HG02588 (cell line): Measurements from ENCODE around the gene NEK6.

ENCODE experiments used
- ATAC-seq: cut with Tn5 transposase; IDR thresholded peaks from one replicate; pipeline ENCODE4 v1.9.1; 2021; ENCODE audit warnings: mild to moderate bottlenecking, moderate library complexity; ENCODE audit not compliant: unreplicated experiment

NEK6 gene

DNA sequence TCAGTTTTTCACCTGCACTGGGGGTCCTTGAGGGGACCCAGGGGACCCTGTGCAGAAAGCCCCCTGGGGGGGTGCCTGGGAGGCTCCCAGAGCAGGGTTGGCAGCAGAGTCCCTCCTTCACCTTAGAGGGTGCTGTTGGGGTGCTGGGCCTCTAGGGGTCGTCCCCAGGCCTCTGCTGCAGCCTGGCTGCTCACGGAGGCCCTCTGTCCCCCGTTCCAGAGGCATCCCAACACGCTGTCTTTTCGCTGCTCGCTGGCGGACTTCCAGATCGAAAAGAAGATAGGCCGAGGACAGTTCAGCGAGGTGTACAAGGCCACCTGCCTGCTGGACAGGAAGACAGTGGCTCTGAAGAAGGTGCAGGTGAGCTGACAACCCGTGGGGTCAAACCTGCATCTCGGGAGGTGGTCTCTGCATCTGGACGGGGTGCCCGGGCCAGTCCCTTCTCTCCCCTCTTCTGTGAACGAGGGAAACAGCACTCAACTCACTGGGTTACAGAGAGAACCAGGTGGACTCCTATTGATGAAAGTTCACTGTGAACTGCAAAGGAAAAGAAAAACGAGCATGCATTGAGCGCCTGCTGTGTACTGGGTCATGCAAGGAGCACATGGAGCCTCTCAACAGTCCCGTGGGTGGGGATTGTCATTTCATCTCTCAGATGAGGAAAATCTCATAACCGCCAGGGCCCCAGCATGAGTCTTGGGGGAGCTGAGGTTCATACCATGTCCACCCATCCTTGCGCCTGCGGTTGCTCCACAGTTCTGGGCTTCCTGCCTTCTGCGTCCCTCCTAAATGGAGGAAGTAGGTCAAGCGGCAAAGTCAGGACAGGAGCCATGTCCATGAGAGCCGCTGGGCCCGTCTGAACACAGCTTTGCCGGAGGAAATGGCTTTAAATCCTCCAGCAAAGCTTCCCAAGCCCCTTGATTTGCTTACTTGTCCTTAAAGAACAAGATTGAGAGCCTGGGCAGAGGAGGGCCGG, 54.8 kb downstream of the NEK6 start:
- ATAC-seq, result no peak

DNA sequence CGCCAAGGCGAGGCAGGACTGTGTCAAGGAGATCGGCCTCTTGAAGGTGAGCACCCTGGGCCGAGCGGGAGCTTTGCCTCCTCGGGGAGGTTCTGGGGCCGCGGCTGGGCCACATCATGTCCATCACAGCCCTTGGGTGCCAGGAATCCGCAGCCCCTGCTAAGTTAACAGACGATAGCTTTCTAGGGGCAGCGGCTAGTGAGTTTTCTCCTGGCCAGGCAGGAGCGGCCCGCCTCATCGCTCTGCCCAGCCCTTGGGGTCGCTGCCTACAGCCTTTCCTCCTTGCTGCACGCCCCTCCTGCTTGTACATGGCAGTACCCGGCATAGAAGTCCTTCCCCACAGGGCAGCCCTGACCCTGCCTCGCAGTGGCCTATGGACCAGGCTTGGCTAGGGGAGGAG, 56.2 kb downstream of the NEK6 start:
- no peak for ATAC-seq

DNA sequence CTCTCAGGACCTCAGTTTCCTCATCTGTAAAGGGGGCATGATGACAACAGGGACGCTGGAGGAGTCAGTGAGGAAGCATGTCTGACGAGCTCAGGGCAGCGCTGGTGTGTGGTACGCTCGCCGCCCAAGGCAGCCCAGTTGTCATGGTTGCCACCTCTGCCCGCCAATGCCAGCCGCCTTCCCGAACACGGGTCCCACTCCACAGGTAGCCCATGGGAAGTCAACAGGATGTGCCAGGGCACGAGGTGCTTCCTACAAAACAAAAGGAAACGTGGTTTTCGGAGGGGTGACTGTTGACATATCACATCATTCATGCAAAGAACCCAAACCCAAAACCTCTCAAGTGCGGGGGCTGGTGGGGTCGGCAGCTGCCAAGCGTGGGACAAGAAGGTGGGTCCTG, 58.1 kb downstream of the NEK6 start:
- ATAC-seq, result no peak

DNA sequence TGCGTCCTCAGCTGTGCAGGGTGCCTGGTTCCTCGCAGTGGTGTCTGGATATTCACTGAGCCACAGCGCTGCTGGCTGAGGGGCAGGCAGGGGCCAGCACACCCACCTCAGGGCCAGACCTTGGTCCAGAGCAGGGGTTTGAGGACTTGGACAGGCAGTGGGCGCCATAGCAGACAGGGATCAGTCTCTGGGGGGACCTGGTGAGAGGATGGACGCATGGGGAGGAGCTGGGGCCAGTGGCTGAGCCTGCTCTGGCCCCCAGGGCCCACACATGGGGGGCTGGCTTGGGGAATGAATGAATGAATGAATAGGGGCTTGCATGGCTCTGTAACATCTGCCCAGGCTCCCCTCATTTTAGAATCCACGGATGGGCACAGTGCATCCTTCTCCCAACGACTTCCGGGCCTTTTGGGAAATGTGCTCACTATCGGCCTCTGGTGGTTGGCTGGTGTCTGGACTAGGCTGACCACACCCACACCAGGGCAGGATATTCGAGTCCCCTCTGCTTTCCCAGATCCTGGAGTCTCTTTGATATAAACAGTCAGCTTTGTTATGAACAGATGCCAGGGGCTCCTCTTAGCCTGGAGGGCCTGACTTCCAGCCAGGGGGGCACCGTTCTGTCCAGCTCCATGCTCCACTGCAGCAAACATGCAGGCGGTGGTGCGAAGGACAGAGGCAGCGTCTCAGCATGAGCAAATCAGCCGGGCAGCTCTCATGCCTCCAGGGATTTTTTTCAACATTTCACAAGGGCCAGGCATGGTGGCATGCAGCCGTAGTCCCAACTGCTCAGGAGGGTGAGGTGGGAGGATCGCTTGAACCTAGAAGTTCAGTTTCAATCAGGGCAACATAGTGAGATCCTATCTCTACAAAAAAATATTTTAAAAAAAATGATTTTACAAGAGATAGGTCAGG, 62.6 kb downstream of the NEK6 start:
- no peak for ATAC-seq

DNA sequence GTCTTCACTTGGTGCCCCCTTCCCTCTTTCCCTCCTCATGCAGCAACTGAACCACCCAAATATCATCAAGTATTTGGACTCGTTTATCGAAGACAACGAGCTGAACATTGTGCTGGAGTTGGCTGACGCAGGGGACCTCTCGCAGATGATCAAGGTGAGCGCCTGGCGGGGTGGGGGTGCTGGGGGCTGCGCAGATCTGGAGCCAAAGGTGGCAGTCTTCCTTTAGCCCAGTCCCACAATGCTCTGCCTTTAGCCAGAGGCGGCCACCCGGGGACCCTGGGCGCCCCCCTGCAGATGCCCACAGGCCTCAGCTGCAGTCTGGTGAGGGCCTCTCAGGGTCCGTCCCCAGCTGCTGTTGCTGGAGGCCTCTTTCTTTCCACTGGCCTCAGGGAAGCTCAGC, 63.7 kb downstream of the NEK6 start:
- ATAC-seq, result no peak

DNA sequence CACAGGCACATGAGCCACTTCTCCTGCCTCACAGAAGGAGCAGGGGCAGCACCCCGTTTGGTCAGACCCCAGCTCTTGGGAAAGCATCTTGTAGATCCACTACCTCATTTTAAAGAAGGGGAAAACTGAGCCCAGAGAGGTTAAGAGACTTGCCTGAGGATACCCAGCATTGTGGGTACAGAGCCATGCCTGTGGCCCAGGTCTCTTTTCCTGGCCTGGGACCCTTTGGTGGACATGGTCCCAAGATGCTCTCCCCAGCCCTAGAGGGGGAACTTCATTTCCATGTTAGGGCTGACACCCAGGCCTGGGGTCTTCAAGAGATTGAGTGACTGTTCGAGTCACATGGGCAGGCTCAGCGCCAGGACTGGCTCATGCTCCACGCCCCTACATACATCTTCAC, 64.2 kb downstream of the NEK6 start:
- ATAC-seq, result no peak

DNA sequence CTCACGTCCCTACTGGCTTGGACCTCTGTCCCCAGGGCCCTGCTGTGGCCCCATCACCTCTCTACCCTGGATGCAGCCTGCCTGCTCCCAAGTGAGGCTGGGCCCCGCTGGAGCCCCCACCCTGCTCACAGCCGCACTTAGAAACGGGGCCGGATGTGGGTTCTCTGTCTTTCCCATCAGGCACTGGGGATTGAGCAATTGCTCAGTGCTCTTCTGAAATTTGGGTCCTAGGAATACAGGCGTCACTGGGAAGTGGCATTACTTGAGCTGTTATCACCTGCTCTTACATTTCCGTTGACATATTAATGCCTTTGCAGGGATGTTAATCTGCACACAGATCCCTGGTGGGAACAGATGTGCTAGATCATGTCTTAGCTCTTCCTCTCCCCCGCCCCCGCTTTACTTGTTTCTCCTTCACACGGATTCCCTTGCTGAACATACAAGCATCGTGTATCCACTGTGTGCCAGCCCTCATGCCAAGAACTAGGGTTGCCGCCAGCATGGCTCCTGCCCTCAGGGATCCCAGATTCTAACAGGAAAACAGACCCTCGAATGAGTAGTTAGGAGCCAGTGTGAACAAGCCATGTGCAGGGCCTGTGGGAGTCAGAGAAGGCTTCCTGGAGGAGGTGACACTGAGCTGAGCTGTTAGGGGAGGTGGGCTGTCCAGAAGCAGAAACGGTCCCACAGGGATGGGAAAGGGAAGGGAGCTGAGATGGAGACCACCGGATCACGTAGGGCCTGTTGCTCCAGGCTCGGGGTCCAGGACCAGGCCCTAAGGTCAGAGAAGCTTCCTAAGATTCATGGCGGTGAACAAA, 65.1 kb downstream of the NEK6 start:
- ATAC-seq, result no peak

DNA sequence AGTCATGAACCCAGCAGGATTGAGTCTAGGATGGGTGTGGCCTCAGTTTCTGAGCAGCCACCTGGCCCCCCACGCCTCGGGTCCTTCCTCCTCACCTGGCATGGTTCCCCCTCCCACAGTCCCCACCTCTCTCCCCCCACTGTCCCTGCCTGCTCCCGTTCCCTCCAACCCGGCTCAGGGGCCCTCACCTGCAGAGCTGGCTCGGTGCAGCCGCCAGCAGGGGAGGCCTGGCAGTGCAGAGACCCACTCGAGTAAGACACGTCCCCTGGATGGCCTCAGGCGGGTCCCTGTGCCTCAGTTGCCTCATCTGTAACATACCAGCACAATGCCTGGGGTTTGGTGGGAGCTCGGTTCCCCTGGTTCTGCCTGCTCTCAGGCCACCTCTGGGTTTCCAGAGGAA, 66.2 kb downstream of the NEK6 start:
- no peak for ATAC-seq

DNA sequence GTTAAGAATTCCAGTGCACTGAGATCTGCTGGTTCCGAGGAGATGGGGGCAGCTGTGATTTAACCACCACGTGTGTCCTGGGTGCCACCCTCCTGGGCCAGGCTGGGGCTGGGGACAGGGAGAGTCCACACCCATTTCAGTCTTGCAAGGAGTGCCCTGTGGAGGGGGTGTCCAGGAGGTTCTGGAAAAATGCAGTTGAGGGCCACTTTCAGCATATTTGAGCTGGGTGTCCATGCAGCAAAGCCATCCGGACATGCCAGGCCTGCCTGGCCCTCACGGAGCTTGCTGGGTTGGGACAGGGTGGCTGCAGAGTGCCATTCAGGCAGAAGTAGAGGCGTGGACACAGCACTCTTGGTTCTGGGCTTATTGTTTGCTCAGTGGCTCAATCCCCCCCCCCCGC, 68.1 kb downstream of the NEK6 start:
- ATAC-seq, result no peak

DNA sequence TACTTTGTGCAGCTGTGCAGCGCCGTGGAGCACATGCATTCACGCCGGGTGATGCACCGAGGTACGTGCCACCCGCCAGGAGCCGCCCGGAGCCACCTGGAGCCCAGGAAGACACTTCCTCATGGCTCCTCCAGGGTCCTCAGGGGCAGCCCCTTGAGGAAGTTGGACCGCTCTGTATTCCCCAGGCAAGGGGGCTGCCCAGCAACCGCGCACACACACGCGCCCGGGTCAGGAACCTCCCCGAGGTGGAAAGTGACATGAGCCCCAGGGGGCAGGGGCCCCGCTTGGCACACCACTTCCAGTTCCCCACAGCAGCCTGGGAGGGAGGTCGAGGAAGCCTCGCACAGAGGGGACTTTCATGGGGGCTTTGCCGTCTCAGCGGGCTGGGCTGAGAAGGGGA, 68.6 kb downstream of the NEK6 start:
- ATAC-seq, result no peak

DNA sequence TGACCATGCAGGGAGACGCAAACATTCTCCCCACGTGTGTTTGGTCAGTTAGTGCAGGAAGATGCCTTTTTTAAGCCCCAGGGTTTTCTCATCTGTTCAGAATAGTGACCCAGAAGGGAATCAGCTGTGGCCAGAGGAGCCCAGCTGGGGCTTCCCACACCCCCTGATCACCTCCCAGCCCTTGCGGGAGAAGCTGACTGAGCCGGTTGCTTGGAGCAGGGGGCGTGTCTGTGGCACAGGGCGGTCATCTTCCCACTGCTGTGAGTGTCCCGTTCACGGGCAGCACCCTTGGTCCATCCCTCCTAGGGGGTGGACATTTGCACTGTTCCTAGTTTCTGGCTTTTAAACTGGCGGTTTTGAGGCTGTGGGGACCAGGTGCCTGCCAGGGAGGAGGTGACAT, 69.7 kb downstream of the NEK6 start:
- ATAC-seq, result no peak

DNA sequence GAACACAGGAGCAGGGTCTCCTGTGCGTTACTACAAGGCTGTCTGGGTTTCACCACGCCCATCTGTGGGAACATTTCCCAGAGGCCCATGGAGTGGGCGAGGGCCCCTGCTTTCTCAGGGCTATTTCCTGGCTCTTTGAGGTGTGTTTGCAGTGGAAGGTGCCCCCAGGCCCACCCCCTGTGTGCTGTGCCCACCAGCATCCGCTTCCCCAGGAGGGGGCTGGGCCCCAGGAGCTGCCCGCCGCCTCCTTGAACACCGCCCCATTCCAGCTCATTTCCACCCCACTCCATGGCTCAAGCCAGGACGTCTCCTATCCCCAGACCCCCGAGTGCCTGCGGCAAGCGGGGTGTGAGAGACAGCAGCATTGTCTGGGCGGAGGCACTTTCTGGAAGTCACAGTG, 70.5 kb downstream of the NEK6 start:
- ATAC-seq, result no peak

DNA sequence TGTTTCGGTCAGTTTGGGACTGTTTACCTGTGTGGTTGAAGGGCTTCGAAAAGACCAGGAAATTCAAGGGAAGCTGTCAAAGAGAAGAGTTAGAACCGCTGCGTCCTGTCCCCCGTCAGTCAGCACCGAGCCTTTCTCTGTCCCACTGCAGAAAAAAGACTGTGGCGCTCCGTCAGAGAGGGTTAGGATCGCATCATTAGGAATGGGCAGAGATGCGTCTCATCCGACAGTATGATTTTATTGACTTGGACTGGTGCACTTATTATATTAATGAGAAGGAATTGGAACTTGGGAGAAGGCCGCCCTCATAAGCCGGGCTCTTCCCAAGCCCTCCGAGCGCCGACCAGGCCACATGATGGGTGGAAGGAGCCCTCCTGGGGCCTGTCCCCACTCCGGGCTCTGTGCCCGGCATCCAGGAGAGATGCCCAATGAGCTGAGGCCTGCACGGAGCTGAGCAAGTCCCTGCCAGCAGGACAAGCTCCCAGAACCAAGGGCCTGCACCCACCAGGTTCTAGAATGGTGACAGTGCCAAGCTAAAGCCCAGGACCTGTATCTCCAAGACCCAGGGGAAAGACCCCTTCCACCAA, 71.5 kb downstream of the NEK6 start:
- ATAC-seq, result no peak

DNA sequence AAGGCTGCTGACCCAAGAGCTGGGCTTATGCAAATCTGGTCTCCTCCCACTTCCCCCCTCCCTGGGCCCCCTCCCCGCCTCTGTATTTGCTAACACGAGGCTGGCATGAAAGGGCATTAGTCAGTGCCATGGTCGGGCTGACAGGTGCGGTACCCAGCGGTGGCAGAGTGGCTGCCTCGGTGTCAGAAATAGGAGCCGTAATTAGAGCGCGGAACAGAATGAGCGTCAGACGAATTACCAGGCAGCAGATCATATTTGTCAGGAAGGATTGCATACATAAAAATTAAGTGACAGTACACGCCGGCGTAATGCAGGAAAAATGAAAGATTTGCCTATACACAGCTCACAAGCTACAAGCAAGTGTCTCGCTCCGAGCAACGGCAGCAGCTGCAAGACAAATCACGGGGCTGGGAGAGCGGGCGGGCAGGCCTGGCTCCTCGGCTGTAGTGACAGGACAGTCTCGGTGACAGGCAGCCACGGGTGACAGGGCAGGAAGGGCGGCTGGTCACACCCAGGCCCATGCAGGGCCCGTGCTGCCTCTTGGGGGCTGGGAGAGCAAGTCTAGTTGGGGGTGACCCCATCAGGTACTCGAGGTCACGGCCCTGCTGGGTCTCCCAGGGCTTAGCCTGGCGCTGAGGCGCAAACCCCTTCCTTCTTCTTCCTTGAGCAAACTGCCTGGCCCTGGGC, 72.4 kb downstream of the NEK6 start:
- no peak for ATAC-seq

DNA sequence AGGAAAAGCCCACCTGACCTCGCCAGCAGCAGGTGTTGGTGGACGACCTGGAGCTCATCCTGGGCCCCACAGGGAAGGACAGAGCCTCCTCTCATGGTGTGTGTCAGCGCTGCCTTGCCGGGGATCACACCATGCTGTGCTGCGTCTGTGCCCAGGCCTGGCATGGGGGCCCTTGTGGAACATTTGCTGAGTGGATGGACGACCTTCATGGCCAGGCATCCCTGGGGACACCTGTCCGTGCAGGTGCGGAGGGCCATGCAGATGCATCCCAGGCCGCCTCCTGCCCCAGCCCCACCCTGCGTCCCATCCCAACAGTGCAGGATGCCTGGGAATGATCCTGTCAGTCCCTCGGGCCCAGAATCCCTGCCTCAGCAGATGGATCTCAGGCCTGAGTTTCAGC, 73.8 kb downstream of the NEK6 start:
- ATAC-seq, result no peak

DNA sequence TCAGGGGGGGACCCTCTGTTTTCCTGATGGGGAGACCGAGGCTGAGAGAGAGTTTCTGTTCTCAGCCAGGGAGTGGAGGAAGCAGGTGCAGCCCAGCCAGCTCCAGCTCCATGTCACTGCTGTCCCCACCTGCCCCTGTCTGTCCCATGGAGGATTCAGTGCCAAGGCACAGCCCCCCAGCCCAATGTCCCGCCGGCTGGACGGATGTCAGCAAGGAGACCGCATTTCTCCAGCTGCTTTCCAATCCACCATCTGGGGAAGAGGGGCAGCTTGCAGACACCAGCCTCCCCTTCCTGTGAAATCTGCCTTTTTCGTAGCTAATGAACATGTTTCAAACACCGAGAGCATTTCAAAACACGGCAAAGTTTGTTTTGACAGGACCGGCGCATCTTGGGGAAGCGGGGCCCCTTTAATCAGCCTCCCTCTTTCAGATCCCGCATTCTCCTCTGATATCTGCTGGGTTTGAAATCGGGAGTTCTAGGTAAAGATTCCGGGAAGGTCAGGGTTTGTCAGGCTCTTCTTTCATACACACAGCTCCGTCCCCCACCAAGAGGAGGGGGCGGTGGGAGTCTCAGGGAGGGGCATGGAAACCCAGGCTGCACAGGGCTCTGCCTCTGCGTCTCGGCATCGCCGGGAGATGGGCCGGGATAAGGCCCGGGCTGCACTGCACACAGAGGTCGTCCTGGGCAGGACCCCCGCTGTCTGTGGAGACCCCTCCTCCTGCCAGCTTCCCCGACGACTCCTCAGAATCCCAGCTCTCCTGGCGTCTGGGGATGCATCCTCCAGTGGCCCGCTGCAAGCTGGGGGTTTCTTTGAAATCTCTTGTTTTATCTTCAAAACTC, 74.8 kb downstream of the NEK6 start:
- ATAC-seq, result no peak

DNA sequence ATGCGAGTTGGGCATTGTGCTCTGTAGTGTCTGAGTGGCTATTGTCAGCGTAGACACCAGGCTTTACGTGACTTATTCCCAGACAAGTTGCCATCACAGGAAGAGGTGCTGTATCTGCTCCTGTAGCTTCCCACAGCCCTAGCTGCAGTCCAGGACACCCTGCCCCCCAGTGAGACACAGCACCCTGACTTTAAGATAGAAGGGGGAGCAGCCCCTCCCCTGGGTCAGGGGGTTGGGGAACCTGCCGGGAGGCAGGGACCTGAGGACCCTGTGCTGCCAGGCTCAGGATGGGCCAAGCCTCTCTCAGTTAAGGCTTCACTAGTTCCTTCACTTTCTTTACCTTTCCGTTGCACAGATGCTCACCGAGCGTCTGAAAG, 75.4 kb downstream of the NEK6 start:
- ATAC-seq, result no peak

DNA sequence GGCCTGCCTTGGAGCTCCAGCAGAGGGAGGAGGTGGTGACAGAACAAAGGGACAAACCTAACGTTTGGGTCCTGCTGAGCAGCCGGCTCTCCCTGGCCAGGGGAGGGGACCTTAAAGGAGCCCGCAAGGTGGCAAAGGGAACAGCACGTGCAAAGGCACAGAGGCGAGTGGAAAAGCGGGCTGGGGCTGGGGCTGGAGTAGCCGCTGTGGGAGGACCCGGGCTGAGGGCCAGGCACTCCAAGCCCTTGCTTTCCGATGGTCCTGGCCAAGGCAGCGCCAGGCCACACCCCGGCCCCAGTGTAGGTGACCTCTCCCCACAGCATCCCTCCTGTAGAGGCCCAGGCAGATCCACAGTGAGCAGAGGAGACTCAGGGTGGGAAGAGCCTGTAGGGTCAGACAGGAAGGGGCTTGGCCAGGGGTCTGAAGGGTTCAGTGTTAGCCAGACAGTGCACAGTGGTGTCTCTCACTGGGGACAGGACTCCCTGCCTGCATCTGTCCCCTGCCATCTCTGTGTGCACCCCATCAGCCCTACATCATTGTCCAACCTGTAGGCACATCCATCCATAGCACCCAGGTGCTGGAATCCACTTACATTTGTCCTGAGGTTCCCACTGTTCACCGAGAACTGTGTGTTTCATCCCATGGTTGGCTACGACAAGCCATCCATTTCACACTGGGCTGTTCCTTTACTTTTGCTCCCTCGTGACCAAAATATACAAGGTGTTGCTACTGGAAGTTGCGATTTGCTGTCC, 77.0 kb downstream of the NEK6 start:
- ATAC-seq, result no peak

DNA sequence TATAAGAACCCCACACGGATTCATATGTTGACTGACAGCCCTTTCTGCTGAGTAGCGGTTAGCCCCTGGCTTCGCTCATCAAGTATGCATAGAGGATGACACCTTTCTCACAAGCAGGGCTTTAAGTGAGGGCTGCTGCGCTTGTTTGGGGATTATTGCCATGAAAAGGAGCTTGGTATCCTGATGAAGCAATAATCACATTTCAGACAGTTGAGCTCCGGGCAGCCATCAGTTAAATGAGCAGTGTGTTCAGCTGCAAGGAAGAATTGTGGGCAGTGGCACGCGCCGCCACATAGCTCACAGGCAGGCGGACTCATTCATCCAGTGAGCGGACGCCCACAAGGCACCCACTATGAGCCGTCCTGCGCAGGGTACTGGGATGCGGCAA, 77.6 kb downstream of the NEK6 start:
- no peak for ATAC-seq
